Prostate gland (tissue), 2 donors: Measurements from ENCODE around the gene SOX2.

ENCODE experiments used
- POLR2A ChIP-seq: fragments of 450-650 bp; IDR thresholded peaks from one replicate; pipeline ENCODE4 v1.6.1; 2016; ENCODE audit warnings: antibody characterized with exemption, mild to moderate bottlenecking
- TF ChIP-seq, protein P1 (sequence below), 4 experiments: fragments of 200-600 bp in 2 of 4; fragments of 450-650 bp in 2 of 4; sonication (generic) in 2 of 4; IDR thresholded peaks; 1 replicate in 3 of 4; 2 replicates in 1 of 4; pipeline ENCODE4 v1.5.1; 2016 to 2019; ENCODE audit warnings: antibody characterized with exemption in 4 of 4, mild to moderate bottlenecking in 2 of 4, moderate library complexity in 2 of 4

- TF ChIP-seq, protein P1, sequence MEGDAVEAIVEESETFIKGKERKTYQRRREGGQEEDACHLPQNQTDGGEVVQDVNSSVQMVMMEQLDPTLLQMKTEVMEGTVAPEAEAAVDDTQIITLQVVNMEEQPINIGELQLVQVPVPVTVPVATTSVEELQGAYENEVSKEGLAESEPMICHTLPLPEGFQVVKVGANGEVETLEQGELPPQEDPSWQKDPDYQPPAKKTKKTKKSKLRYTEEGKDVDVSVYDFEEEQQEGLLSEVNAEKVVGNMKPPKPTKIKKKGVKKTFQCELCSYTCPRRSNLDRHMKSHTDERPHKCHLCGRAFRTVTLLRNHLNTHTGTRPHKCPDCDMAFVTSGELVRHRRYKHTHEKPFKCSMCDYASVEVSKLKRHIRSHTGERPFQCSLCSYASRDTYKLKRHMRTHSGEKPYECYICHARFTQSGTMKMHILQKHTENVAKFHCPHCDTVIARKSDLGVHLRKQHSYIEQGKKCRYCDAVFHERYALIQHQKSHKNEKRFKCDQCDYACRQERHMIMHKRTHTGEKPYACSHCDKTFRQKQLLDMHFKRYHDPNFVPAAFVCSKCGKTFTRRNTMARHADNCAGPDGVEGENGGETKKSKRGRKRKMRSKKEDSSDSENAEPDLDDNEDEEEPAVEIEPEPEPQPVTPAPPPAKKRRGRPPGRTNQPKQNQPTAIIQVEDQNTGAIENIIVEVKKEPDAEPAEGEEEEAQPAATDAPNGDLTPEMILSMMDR (IDR thresholded peaks at IDR 0.05) = no peak
- no peak for TF ChIP-seq POLR2A
Measured at GRCh38 chr3:181725131-181725731, 13.5 kb downstream of the SOX2 start.
